K562 (cell line): ENCODE measurements around the gene ZDHHC18. TPM values are rescaled to one million over a fixed set of nuclear protein-coding genes. Genes with fewer than 3 reads are reported as not detected.

Experiments used
- CBX5 ChIP-seq: IDR thresholded peaks from 2 replicates; pipeline ENCODE4 v1.6.1; 2014; ENCODE audit warnings: low read depth, borderline replicate concordance
- DIDO1 ChIP-seq: fragments of 450-650 bp; IDR thresholded peaks from 2 replicates; pipeline ENCODE4 v1.6.1; 2016; ENCODE audit warnings: low read depth, missing biosample characterization, missing genetic modification characterization
- EGR1 ChIP-seq: fragments of 450-650 bp; conservative IDR thresholded peaks from 2 replicates; pipeline ENCODE4 v1.6.1; 2017; ENCODE audit warnings: mild to moderate bottlenecking
- EP300 ChIP-seq: IDR thresholded peaks from 2 replicates; pipeline ENCODE4 v1.6.1; 2012; ENCODE audit warnings: low read length, improper control_type of control experiment
- EP400 ChIP-seq: fragments of 450-650 bp; IDR thresholded peaks from 2 replicates; pipeline ENCODE4 v1.6.1; 2017; ENCODE audit warnings: antibody characterized with exemption, mild to moderate bottlenecking, moderate library complexity
- ETV6 ChIP-seq, 3 experiments: fragments of 150-350 bp in 1 of 3; sonication (generic) in 1 of 3; formaldehyde crosslinking in 1 of 3; IDR thresholded peaks; 2 replicates each; pipeline versions ENCODE4 v1.6.1 to v1.8.0; 2014 to 2022; ENCODE audit warnings: borderline replicate concordance in 2 of 3, low read depth in 2 of 3, antibody characterized with exemption in 1 of 3, low read length in 1 of 3, mild to moderate bottlenecking in 1 of 3, missing genetic modification reagents in 1 of 3
- ILF3 ChIP-seq: fragments of 450-650 bp; IDR thresholded peaks from 2 replicates; pipeline ENCODE4 v1.6.1; 2018; ENCODE audit warnings: antibody characterized with exemption, mild to moderate bottlenecking, moderate library complexity, borderline replicate concordance
- KAT2B ChIP-seq: IDR thresholded peaks from one replicate; pipeline ENCODE4 v1.6.1; 2012; ENCODE audit warnings: low read depth, mild to moderate bottlenecking, control low read depth, inconsistent platforms, low read length, moderate library complexity
- MCM7 ChIP-seq, 2 experiments: fragments of 450-650 bp; IDR thresholded peaks; 2 replicates each; pipeline ENCODE4 v1.6.1; 2016 to 2018
- MXI1 ChIP-seq: IDR thresholded peaks from 2 replicates; pipeline ENCODE4 v1.6.1; 2011; ENCODE audit warnings: low read depth, mild to moderate bottlenecking, improper control_type of control experiment, low read length
- RAD51 ChIP-seq: fragments of 450-650 bp; IDR thresholded peaks from 2 replicates; pipeline ENCODE4 v1.7.1; 2016; ENCODE audit warnings: low read depth, mild to moderate bottlenecking, borderline replicate concordance
- RHOXF2B ChIP-seq: fragments of 250-450 bp; sonication (Bioruptor Pico); conservative IDR thresholded peaks from 2 replicates; pipeline ENCODE4 v1.5.1; 2021
- SAFB2 ChIP-seq: fragments of 200-400 bp; formaldehyde crosslinking; IDR thresholded peaks from 2 replicates; pipeline ENCODE4 v1.6.1; 2018; ENCODE audit warnings: borderline replicate concordance, low read length, low read depth, moderate library complexity; ENCODE audit not compliant: severe bottlenecking
- SMARCC2 ChIP-seq: fragments of 450-650 bp; IDR thresholded peaks from 2 replicates; pipeline ENCODE4 v1.6.1; 2017; ENCODE audit warnings: antibody characterized with exemption, moderate library complexity, mild to moderate bottlenecking, low read depth
- TARDBP ChIP-seq: fragments of 450-650 bp; IDR thresholded peaks from 2 replicates; pipeline ENCODE4 v1.6.1; 2016
- TCF15 ChIP-seq: fragments of 250-450 bp; sonication (Bioruptor Pico); IDR thresholded peaks from 2 replicates; pipeline ENCODE4 v1.8.0; 2022; ENCODE audit warnings: moderate library complexity, mild to moderate bottlenecking, inconsistent platforms
- TCF7L2 ChIP-seq: fragments of 150-350 bp; IDR thresholded peaks from 2 replicates; pipeline ENCODE4 v1.6.1; 2016; ENCODE audit warnings: low read depth, mild to moderate bottlenecking, low read length, moderate library complexity
- ZC3H8 ChIP-seq: fragments of 450-650 bp; IDR thresholded peaks from 2 replicates; pipeline ENCODE4 v1.6.1; 2017
- ZNF23 ChIP-seq: fragments of 250-450 bp; sonication (Bioruptor Pico); IDR thresholded peaks from 2 replicates; pipeline ENCODE4 v1.4.0; 2020; ENCODE audit warnings: mild to moderate bottlenecking
- ZNF347 ChIP-seq: fragments of 450-650 bp; formaldehyde crosslinking; IDR thresholded peaks from 2 replicates; pipeline ENCODE4 v1.4.0; 2020; ENCODE audit warnings: low read depth, mild to moderate bottlenecking, moderate library complexity
- ZNF639 ChIP-seq, 2 experiments: fragments of 200-800 bp in 1 of 2; sonication (Bioruptor generic) in 1 of 2; sonication (generic) in 1 of 2; formaldehyde crosslinking in 1 of 2; IDR thresholded peaks in 1 of 2; conservative IDR thresholded peaks in 1 of 2; 2 replicates each; pipeline versions ENCODE4 v1.5.0 to v1.6.1; 2016 to 2020; ENCODE audit warnings: missing compliant biosample characterization in 1 of 2, missing genetic modification characterization in 1 of 2, missing genetic modification reagents in 1 of 2
- ZNF76 ChIP-seq: fragments of 250-450 bp; sonication (Bioruptor Pico); IDR thresholded peaks from 2 replicates; pipeline ENCODE4 v1.4.0; 2020; ENCODE audit warnings: mild to moderate bottlenecking, moderate library complexity, borderline replicate concordance
- polyA plus RNA-seq, 8 experiments: library from polyadenylated mRNA; depleted of rRNA in 4 of 8; stranded (reverse) in 5 of 8; unstranded in 3 of 8; fragments of >200 nt; fragmentation: Nextera tagmentation in 2 of 8; fragmentation: Illumina TruSeq in 1 of 8; extraction: Ambion mirVana in 2 of 8; extraction: Trizol in 1 of 8; gene quantifications; 2 replicates each; pipeline versions ENCODE4 v1.2.1 to v1.2.3, GENCODE V29; 2011 to 2014; ENCODE audit warnings: inconsistent platforms in 1 of 8, missing spikeins in 1 of 8
- total RNA-seq, 7 experiments: library from RNA; depleted of rRNA in 6 of 7; stranded (reverse); fragments of >200 nt in 6 of 7; fragmentation: Illumina TruSeq in 2 of 7; extraction: Trizol in 2 of 7; gene quantifications; 2 replicates each; pipeline versions ENCODE4 v1.2.1 to v1.2.3, GENCODE V29; 2011 to 2021; ENCODE audit warnings: low replicate concordance in 1 of 7
- TF ChIP-seq, protein P1 (sequence below): sonication (generic); formaldehyde crosslinking; IDR thresholded peaks from 2 replicates; pipeline ENCODE4 v1.8.1; 2023; ENCODE audit warnings: mild to moderate bottlenecking, missing genetic modification reagents
- TF ChIP-seq, protein P2 (sequence below): IDR thresholded peaks from 2 replicates; pipeline ENCODE4 v1.6.1; 2011; ENCODE audit not compliant: insufficient read length; ENCODE audit errors: extremely low read depth

Gene ZDHHC18
- total and polyA plus RNA-seq, 9 of the 15 experiments (the other 6 are each of a cell fraction or from before 2014, with no cell fraction given), result 0.42 to 35.6 (median 15.8) TPM

DNA sequence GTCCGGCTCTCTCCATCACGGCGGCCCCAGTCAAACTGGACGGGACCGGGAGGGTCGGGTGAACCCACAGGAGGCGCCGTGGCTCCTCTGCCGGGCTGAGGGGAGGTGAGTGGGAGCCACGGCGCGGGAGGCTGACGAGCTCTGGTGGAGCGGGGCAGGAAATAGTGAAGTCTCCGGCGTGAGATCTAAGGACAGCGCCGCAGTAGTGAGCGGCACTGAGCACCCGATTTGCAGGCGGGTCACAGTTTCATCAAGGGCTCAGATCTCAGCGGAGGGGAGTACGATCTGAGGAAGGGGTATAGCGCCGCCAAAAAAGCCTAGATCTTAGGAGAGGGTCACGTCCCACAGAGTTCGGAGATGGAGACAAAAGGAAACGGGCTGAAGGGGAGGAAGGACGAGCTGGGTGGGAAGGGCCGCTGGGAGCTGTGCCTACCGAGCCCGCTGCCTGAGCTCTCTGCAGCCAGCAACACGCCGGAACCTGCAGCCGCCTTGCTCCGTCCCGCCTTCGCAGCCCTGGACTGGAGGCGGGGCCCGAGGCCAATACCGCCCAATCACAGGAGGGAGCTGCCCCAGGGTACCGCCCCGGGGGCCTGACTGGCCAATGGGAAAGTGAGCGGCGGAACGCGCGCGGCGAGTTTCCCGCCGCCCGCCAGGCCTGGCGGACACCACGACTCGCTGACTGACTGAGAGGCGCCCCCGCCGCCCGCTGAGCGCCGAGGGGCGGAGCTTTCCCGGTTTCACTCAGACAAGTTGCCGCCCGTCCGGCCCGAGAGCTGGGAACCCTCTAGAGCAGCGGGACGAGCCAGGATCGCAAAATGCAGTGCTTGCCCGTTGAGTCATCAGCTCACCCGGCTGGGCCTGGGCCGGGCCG, 38.4 kb downstream of the ZDHHC18 start (continued):
- TF ChIP-seq SAFB2 (no peak), ZNF639 (CRISPR knock-in tag; conservative IDR thresholded peaks at IDR 0.05 in 1 of 2, IDR thresholded peaks at IDR 0.05 in 1 of 2) (no peak), RAD51 (no peak), RHOXF2B (CRISPR knock-in tag) (no peak), MCM7 (IDR thresholded peaks at IDR 0.05) (no peak), MXI1 (peak; percentile 72), TCF15 (CRISPR knock-in tag) (no peak), CBX5 (no peak), SMARCC2 (0 out of 2 replicates have a peak, but pooled peaks have one; percentile 23), DIDO1 (no peak), TARDBP (no peak), EP400 (peak; percentile 63), ZNF23 (no peak), TCF7L2 (no peak), EP300 (no peak), ILF3 (no peak), ZC3H8 (no peak), EGR1 (peak; percentile 85), KAT2B (no peak), ZNF347 (no peak), ETV6 (IDR thresholded peaks at IDR 0.05; ENCODE audit: borderline replicate concordance in 1 of 2, low read depth in 2 of 2, low read length in 1 of 2) (0 out of 4 replicates have a peak, but pooled peaks of 1 of the 2 experiments have one; percentile 8), ETV6 (CRISPR knock-in tag; IDR thresholded peaks at IDR 0.05; ENCODE audit: borderline replicate concordance) (no peak), ZNF76 (CRISPR knock-in tag) (no peak)
- TF ChIP-seq, protein P1, sequence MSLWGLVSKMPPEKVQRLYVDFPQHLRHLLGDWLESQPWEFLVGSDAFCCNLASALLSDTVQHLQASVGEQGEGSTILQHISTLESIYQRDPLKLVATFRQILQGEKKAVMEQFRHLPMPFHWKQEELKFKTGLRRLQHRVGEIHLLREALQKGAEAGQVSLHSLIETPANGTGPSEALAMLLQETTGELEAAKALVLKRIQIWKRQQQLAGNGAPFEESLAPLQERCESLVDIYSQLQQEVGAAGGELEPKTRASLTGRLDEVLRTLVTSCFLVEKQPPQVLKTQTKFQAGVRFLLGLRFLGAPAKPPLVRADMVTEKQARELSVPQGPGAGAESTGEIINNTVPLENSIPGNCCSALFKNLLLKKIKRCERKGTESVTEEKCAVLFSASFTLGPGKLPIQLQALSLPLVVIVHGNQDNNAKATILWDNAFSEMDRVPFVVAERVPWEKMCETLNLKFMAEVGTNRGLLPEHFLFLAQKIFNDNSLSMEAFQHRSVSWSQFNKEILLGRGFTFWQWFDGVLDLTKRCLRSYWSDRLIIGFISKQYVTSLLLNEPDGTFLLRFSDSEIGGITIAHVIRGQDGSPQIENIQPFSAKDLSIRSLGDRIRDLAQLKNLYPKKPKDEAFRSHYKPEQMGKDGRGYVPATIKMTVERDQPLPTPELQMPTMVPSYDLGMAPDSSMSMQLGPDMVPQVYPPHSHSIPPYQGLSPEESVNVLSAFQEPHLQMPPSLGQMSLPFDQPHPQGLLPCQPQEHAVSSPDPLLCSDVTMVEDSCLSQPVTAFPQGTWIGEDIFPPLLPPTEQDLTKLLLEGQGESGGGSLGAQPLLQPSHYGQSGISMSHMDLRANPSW, result no peak
- TF ChIP-seq, protein P2, sequence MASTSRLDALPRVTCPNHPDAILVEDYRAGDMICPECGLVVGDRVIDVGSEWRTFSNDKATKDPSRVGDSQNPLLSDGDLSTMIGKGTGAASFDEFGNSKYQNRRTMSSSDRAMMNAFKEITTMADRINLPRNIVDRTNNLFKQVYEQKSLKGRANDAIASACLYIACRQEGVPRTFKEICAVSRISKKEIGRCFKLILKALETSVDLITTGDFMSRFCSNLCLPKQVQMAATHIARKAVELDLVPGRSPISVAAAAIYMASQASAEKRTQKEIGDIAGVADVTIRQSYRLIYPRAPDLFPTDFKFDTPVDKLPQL, result no peak
